H1 (cell line): ENCODE data around the gene ARHGAP15. TPM values are rescaled to one million over a fixed set of nuclear protein-coding genes. Genes with fewer than 3 reads are reported as not detected.

ENCODE experiments used
- CTCF ChIA-PET: fragments of 300-600 bp; sonication (Branson Sonifier 250); formaldehyde crosslinking; loops from one replicate; lab custom pipeline; 2021; ENCODE audit not compliant: partially characterized antibody; lab: Charles Lee
- POLR2A ChIA-PET: fragments of 300-600 bp; sonication (Branson Sonifier 250); formaldehyde crosslinking; loops from one replicate; lab custom pipeline; 2021; ENCODE audit warnings: inconsistent platforms; ENCODE audit not compliant: partially characterized antibody; lab: Charles Lee
- DNase-seq, 2 experiments: peaks; one replicate each; pipeline versions ENCODE4 v3.0.0 to v3.0.0-alpha.2; 2010 to 2022; ENCODE audit warnings: low spot score in 2 of 2, low read depth in 1 of 2, mixed read lengths in 1 of 2
- FAIRE-seq: peaks from 2 replicates; lab custom pipeline; 2011; peaks lifted over from hg19 to GRCh38; lab: Jason Lieb, UNC
- H2AFZ ChIP-seq: 2 replicates; pipeline ENCODE4 v1.8.1; 2012; ENCODE audit warnings: low read length, inconsistent platforms
- H2AK5ac ChIP-seq: 2 replicates; pipeline ENCODE4 v1.6.1; 2013; ENCODE audit warnings: low read depth, low read length
- H2BK120ac ChIP-seq: replicated peaks from 2 replicates; pipeline ENCODE3; 2013; ENCODE audit warnings: low read depth, low read length, inconsistent platforms
- H2BK12ac ChIP-seq: 2 replicates; pipeline ENCODE4 v1.6.1; 2013; ENCODE audit warnings: low read depth, low read length
- H2BK15ac ChIP-seq: 2 replicates; pipeline ENCODE4 v1.6.1; 2013; ENCODE audit warnings: low read length
- H2BK20ac ChIP-seq: 2 replicates; pipeline ENCODE4 v1.6.1; 2013; ENCODE audit warnings: low read length
- H2BK5ac ChIP-seq: 2 replicates; pipeline ENCODE4 v1.6.1; 2013; ENCODE audit warnings: low read depth, low read length
- H3K14ac ChIP-seq: 2 replicates; pipeline ENCODE4 v1.6.1; 2013; ENCODE audit warnings: inconsistent platforms; ENCODE audit not compliant: insufficient read length
- H3K18ac ChIP-seq: 2 replicates; pipeline ENCODE4 v1.6.1; 2013; ENCODE audit warnings: low read length; ENCODE audit errors: extremely low read depth
- H3K23ac ChIP-seq: 2 replicates; pipeline ENCODE4 v1.6.1; 2013; ENCODE audit warnings: inconsistent platforms; ENCODE audit not compliant: insufficient read length
- H3K23me2 ChIP-seq: 2 replicates; pipeline ENCODE4 v1.6.1; 2013; ENCODE audit warnings: low read depth, low read length
- H3K27ac ChIP-seq: 2 replicates; pipeline ENCODE4 v1.6.1; 2011; ENCODE audit warnings: low read depth, low read length, inconsistent platforms
- H3K27me3 ChIP-seq, 4 experiments: replicated peaks in 1 of 4; 1 replicate in 1 of 4; 2 replicates in 3 of 4; pipeline versions ENCODE4 v1.6.1 to v1.8.1; 2011 to 2013; ENCODE audit warnings: low read length in 3 of 4, mild to moderate bottlenecking in 3 of 4, inconsistent platforms in 2 of 4, mixed read lengths in 2 of 4, moderate library complexity in 1 of 4; ENCODE audit not compliant: control insufficient read depth in 3 of 4, insufficient read depth in 3 of 4; ENCODE audit errors: extremely low read depth in 1 of 4
- H3K36me3 ChIP-seq, 4 experiments: 2 replicates each; pipeline versions ENCODE4 v1.6.1 to v1.8.1; 2011 to 2013; ENCODE audit warnings: mild to moderate bottlenecking in 4 of 4, low read length in 3 of 4, moderate library complexity in 2 of 4, control low read depth in 1 of 4, inconsistent platforms in 1 of 4; ENCODE audit not compliant: insufficient read depth in 4 of 4, control insufficient read depth in 2 of 4
- H3K4ac ChIP-seq: replicated peaks from 2 replicates; pipeline ENCODE3; 2013; ENCODE audit warnings: low read length, low read depth, mixed read lengths, inconsistent platforms; ENCODE audit not compliant: insufficient read length
- H3K4me1 ChIP-seq, 4 experiments: replicated peaks in 1 of 4; 1 replicate in 1 of 4; 2 replicates in 3 of 4; pipeline versions ENCODE4 v1.6.1 to v1.8.1; 2011 to 2013; ENCODE audit warnings: low read length in 3 of 4, inconsistent platforms in 2 of 4, mixed read lengths in 1 of 4; ENCODE audit not compliant: insufficient read depth in 4 of 4, control insufficient read depth in 3 of 4
- H3K4me2 ChIP-seq, 2 experiments: 2 replicates each; pipeline versions ENCODE4 v1.6.1 to v1.8.1; 2011 to 2013; ENCODE audit warnings: low read depth in 2 of 2, low read length in 2 of 2, control low read depth in 1 of 2, inconsistent platforms in 1 of 2, mild to moderate bottlenecking in 1 of 2; ENCODE audit not compliant: insufficient read depth in 1 of 2
- H3K4me3 ChIP-seq, 4 experiments: fragments of 200-600, 300-600 bp in 1 of 4; sonication (generic), shearing (Covaris generic), sonication (Bioruptor Twin) in 1 of 4; 2 replicates each; pipeline versions ENCODE4 v1.5.1 to v1.8.1; 2011 to 2016; ENCODE audit warnings: low read length in 4 of 4, low read depth in 3 of 4, control low read depth in 2 of 4, inconsistent platforms in 2 of 4, mild to moderate bottlenecking in 2 of 4, mixed read lengths in 1 of 4, moderate library complexity in 1 of 4; ENCODE audit not compliant: insufficient read depth in 2 of 4; ENCODE audit errors: extremely low read depth in 1 of 4
- H3K56ac ChIP-seq: replicated peaks from 2 replicates; pipeline ENCODE3; 2013; ENCODE audit warnings: low read depth, mild to moderate bottlenecking, mixed read lengths, low read length, inconsistent platforms; ENCODE audit not compliant: insufficient read length
- H3K79me1 ChIP-seq: 2 replicates; pipeline ENCODE4 v1.6.1; 2013; ENCODE audit warnings: low read depth, low read length, control low read depth
- H3K79me2 ChIP-seq, 2 experiments: 2 replicates each; pipeline versions ENCODE4 v1.6.1 to v1.8.1; 2012 to 2013; ENCODE audit warnings: low read length in 2 of 2, mild to moderate bottlenecking in 2 of 2, inconsistent platforms in 1 of 2; ENCODE audit not compliant: insufficient read depth in 2 of 2, control insufficient read depth in 1 of 2
- H3K9ac ChIP-seq, 4 experiments: replicated peaks in 1 of 4; 1 replicate in 1 of 4; 2 replicates in 3 of 4; pipeline versions ENCODE4 v1.6.1 to v1.8.1; 2011 to 2013; ENCODE audit warnings: low read depth in 3 of 4, low read length in 3 of 4, control low read depth in 2 of 4, mild to moderate bottlenecking in 2 of 4, moderate library complexity in 2 of 4, inconsistent platforms in 1 of 4; ENCODE audit errors: extremely low read depth in 1 of 4
- H3K9me3 ChIP-seq, 2 experiments: 2 replicates each; pipeline versions ENCODE4 v1.6.1 to v1.8.1; 2012 to 2013; ENCODE audit warnings: mild to moderate bottlenecking in 2 of 2, moderate library complexity in 2 of 2, control low read depth in 1 of 2, inconsistent platforms in 1 of 2, low read depth in 1 of 2, low read length in 1 of 2, mixed read lengths in 1 of 2; ENCODE audit not compliant: insufficient read depth in 2 of 2
- H4K20me1 ChIP-seq, 2 experiments: replicated peaks in 1 of 2; 2 replicates each; pipeline versions ENCODE3 to v1.8.1; 2011 to 2013; ENCODE audit warnings: inconsistent platforms in 2 of 2, low read length in 2 of 2, mild to moderate bottlenecking in 1 of 2; ENCODE audit not compliant: insufficient read depth in 2 of 2, control insufficient read depth in 1 of 2
- H4K5ac ChIP-seq: 2 replicates; pipeline ENCODE4 v1.6.1; 2013; ENCODE audit warnings: low read length, low read depth, mixed read lengths, inconsistent platforms; ENCODE audit not compliant: insufficient read length
- H4K8ac ChIP-seq: 2 replicates; pipeline ENCODE4 v1.8.0; 2013; ENCODE audit warnings: mild to moderate bottlenecking, moderate library complexity, low read length, inconsistent platforms; ENCODE audit not compliant: insufficient read depth; ENCODE audit errors: extremely low read depth
- H4K91ac ChIP-seq: replicated peaks from 2 replicates; pipeline ENCODE3; 2013; ENCODE audit warnings: low read length, mixed read lengths, inconsistent platforms; ENCODE audit not compliant: insufficient read length
- CTBP2 ChIP-seq: IDR thresholded peaks from 2 replicates; pipeline ENCODE4 v1.7.0; 2011; ENCODE audit warnings: borderline replicate concordance, mild to moderate bottlenecking, moderate library complexity, mixed read lengths, low read length; ENCODE audit not compliant: insufficient read depth, insufficient read length
- CTCF ChIP-seq, 3 experiments: IDR thresholded peaks; 1 replicate in 2 of 3; 2 replicates in 1 of 3; pipeline versions ENCODE4 v1.5.1 to v1.6.1; 2011; ENCODE audit warnings: low read length in 3 of 3, mild to moderate bottlenecking in 3 of 3, inconsistent platforms in 2 of 3, low read depth in 1 of 3, moderate library complexity in 1 of 3; ENCODE audit not compliant: insufficient read depth in 1 of 3; ENCODE audit errors: control extremely low read depth in 1 of 3
- PHF8 ChIP-seq: fragments of 200-600 bp; sonication (generic); conservative IDR thresholded peaks from 2 replicates; pipeline ENCODE4 v1.7.1; 2012; ENCODE audit warnings: low read depth, mild to moderate bottlenecking, inconsistent platforms, low read length, moderate library complexity
- POLR2AphosphoS5 ChIP-seq: IDR thresholded peaks from 2 replicates; pipeline ENCODE4 v1.6.1; 2011; ENCODE audit warnings: low read depth, low read length
- RFX5 ChIP-seq: IDR thresholded peaks from 2 replicates; pipeline ENCODE4 v1.6.1; 2011; ENCODE audit warnings: low read depth, low read length, improper control_type of control experiment, borderline replicate concordance
- WGBS, 2 experiments: shearing (Covaris generic) in 1 of 2; methylation state at CpG; one replicate each; pipeline versions ENCODE4 v1.1.6 to v1.1.7; 2013 to 2015; ENCODE audit warnings: low lambda C conversion rate in 2 of 2, mixed read lengths in 2 of 2, inconsistent platforms in 1 of 2, low coverage in 1 of 2, missing lambda C conversion rate in 1 of 2; ENCODE audit not compliant: insufficient replicate concordance in 2 of 2, insufficient coverage in 1 of 2, insufficient read length in 1 of 2; ENCODE audit errors: extremely low coverage in 1 of 2, missing lambda C conversion rate in 1 of 2; 5-methylcytosine and 5-hydroxymethylcytosine counted together
- polyA plus RNA-seq, 7 experiments: library from polyadenylated mRNA; depleted of rRNA in 3 of 7; stranded (reverse) in 5 of 7; unstranded in 2 of 7; fragments of >200 nt in 5 of 7; fragments of 200-250 nt in 2 of 7; gene quantifications; 1 replicate in 5 of 7; 2 replicates in 1 of 7; 4 replicates in 1 of 7; pipeline versions ENCODE4 v1.2.1 to v1.2.3, GENCODE V29; 2011 to 2013; ENCODE audit warnings: missing spikeins in 2 of 7, mixed read lengths in 2 of 7
- total RNA-seq: library from RNA; stranded (reverse); fragmentation: NEBNext Ultra II Directional; extraction: Animal tissue kit (Norgen Biotek cat#: 25700); gene quantifications from 2 replicates; pipeline ENCODE4 v1.2.1, GENCODE V29; 2021

The ARHGAP15 gene
- total and polyA plus RNA-seq, 2 of the 8 experiments (the other 6 are each of a cell fraction or from before 2014, with no cell fraction given), result not detected

- H3K4ac ChIP-seq, result no peak overlapping the region
- H3K14ac ChIP-seq, result no peak overlapping the region
- H3K27ac ChIP-seq, result no peak overlapping the region
- no peak overlapping the region for H4K91ac ChIP-seq
- no peak overlapping the region for H3K9ac ChIP-seq
- H2BK5ac ChIP-seq, result no peak overlapping the region
- no peak overlapping the region for H2AFZ ChIP-seq
- H3K56ac ChIP-seq, result no peak overlapping the region
- H3K4me3 ChIP-seq, result no peak overlapping the region
- CTCF ChIA-PET, result interaction anchor here (0.8 to 2.2 kb wide), 3 partner anchors 11 to 36 kb away, joined by 3 to 6 read pairs (median 3); no protein-coding TSS in a partner anchor
- no peak for FAIRE-seq
- 93% methylated on average over 5 of the region's 5 CpGs; no CpG with 5 or more reads in 1 of the 2 experiments for WGBS, 2 experiments
- H3K18ac ChIP-seq, result no peak overlapping the region
- no peak overlapping the region for H2AK5ac ChIP-seq
- no peak overlapping the region for H2BK20ac ChIP-seq
- H2BK15ac ChIP-seq, result no peak overlapping the region
- no peaks in the 10 kb centered on the region for H3K79me2 ChIP-seq
- H3K4me2 ChIP-seq, result no peak overlapping the region
- H3K23me2 ChIP-seq, result no peaks in the 10 kb centered on the region
- TF ChIP-seq POLR2AphosphoS5 (no peak), CTCF (IDR thresholded peaks at IDR 0.05; ENCODE audit: control extremely low read depth in 1 of 3, insufficient read depth in 1 of 3, low read depth in 1 of 3, low read length in 3 of 3) (no peak), PHF8 (no peak), RFX5 (no peak), CTBP2 (no peak)
- no peak for DNase-seq
- H2BK12ac ChIP-seq, result no peak overlapping the region
- no peak overlapping the region for H4K8ac ChIP-seq
- no peaks in the 10 kb centered on the region for H3K4me1 ChIP-seq
- H3K9me3 ChIP-seq, result no peaks in the 10 kb centered on the region
- H3K27me3 ChIP-seq, result no peaks in the 10 kb centered on the region
- POLR2A ChIA-PET, result no interaction called here
- no peaks in the 10 kb centered on the region for H4K20me1 ChIP-seq
- H2BK120ac ChIP-seq, result no peak overlapping the region
- H3K79me1 ChIP-seq, result no peaks in the 10 kb centered on the region
- no peak overlapping the region for H4K5ac ChIP-seq
- H3K23ac ChIP-seq, result no peak overlapping the region
- no peaks in the 10 kb centered on the region for H3K36me3 ChIP-seq
Measured at GRCh38 chr2:143193121-143193520, 63.9 kb downstream of the ARHGAP15 start.
